ENCODE measurements around the gene PLA2G15.

The PLA2G15 gene

GRCh38 chr16:68290450-68290849, 45.3 kb downstream of the PLA2G15 start:
- no peak for FAIRE-seq
- DNase-seq (ENCODE audit: extremely low spot score, insufficient read length, low read depth), result no peak

DNA sequence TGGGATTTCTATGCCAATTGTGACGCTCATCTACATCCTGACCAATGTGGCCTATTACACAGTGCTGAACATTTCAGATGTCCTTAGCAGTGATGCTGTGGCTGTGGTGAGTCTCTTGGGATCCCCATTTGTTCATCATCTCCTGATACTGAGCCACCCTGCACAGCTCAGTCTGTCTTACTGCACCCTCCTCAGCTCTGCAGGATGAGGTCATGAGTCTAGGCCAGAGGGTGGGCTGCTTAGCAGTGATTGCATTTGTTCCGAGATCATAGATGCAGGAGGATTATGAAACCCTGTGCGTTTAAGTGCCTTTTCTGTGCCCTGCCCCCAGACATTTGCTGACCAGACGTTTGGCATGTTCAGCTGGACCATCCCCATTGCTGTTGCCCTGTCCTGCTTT, 46.1 kb downstream of the PLA2G15 start:
- DNase-seq (ENCODE audit: extremely low spot score, insufficient read length, low read depth), result no peak
- no peak for FAIRE-seq

DNA sequence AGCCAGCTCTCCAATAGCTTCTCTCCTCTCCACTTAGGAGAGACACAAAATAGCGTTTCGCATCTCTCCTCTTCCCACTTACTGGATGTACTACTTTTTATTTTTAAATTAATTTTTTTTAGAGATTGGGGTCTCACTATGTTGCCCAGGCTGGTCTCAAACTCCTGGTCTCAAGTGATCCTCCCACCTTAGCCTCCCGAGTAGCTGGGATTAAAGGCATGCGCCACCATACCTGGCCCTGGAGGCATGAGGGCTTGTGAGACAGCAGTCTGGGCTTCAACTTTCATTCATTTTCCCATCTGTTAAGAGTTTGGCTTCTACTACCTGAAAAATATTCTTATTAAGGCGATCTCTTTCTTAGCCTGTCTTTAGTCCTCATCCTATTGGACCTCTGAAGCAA, 47.3 kb downstream of the PLA2G15 start:
- DNase-seq (ENCODE audit: extremely low spot score, insufficient read length, low read depth), result no peak

GRCh38 chr16:68296291-68296690, 51.1 kb downstream of the PLA2G15 start:
- DNase-seq (ENCODE audit: extremely low spot score, insufficient read length, low read depth) (no peak), FAIRE-seq (no peak)

More for the DNA sequence above, 47.3 kb downstream of the PLA2G15 start:
- no peak for FAIRE-seq

DNA sequence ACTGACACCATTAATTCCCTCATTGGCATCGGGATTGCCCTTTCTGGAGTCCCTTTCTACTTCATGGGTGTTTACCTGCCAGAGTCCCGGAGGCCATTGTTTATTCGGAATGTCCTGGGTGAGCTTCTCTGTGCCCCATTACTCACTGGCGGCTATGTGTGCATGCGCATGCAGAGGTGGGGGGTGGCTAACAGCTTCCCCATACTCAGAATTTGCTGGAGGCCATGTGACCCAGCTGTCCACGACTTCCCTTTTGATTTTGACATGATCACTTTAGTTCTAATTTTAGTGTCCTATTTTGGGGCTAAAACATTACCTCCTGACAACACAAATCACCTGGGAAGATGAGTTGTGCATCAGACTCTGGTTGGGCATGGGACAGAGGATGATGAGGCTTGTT, 51.5 kb downstream of the PLA2G15 start:
- no peak for DNase-seq (ENCODE audit: extremely low spot score, insufficient read length, low read depth)
- no peak for FAIRE-seq

DNA sequence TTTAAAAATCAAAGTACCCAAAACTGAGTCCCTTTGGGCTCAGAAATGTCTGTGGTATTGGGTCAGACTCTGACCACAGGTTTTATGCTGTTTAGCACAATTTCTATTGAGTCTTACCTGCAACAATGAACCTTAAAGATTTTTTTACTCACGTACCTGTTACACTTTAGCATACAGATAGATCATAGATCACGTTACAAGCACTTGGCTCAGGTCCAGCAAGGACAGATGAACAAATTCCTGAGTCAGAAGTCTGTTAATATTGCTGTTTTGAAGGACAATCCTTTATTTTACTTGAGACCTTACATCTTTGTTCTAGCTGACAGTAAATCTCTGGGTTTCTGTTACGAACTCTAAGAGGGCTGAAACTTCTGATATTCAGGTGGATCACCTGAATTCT, 52.7 kb downstream of the PLA2G15 start:
- no peak for FAIRE-seq
- no peak for DNase-seq (ENCODE audit: extremely low spot score, insufficient read length, low read depth)

GRCh38 chr16:68298312-68298711, 53.1 kb downstream of the PLA2G15 start:
- DNase-seq (ENCODE audit: extremely low spot score, insufficient read length, low read depth) (no peak), FAIRE-seq (no peak)

GRCh38 chr16:68298907-68299561, 53.9 kb downstream of the PLA2G15 start:
- no peak for DNase-seq (ENCODE audit: extremely low spot score, insufficient read length, low read depth)
- no peak for FAIRE-seq

GRCh38 chr16:68299571-68300453, 54.6 kb downstream of the PLA2G15 start:
- FAIRE-seq, result no peak

DNA sequence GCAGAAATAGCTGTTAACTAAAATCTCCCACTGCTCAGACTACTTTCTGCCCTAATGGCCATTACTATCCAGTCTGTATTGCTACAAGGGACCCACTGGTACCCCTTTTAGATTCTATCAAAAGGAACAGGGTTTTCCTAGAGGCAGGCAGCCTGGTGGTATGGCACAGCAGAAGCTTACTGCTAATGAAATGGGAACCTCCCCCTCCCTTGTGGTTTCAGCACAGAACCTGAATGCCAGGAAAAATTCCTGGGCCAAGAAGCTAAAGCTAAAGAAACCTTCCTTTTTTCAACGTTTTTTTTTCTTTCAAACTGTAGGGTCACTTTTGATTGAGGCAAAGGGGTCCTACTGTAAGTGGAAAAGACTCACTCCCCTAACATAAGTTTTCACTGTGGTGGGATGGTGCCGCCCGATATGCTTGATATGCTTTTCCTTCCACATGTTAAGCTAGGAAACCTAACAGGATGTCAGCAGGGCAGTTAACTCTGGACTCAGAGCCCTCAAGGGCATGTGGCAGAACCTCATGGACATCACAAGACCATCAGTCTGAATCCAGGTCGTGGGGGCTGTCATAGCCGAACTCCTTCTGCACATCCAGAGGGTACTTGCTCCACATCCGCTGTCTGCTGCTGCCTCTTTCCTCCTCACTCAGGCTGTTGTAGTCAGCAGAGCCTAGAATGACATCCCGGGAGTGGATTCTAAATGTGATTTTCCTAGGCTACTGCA, 55.7 kb downstream of the PLA2G15 start:
- DNase-seq (ENCODE audit: extremely low spot score, insufficient read length, low read depth), result no peak
- FAIRE-seq, result no peak

More at GRCh38 chr16:68299571-68300453, 54.6 kb downstream of the PLA2G15 start:
- DNase-seq (ENCODE audit: extremely low spot score, insufficient read length, low read depth), result no peak

DNA sequence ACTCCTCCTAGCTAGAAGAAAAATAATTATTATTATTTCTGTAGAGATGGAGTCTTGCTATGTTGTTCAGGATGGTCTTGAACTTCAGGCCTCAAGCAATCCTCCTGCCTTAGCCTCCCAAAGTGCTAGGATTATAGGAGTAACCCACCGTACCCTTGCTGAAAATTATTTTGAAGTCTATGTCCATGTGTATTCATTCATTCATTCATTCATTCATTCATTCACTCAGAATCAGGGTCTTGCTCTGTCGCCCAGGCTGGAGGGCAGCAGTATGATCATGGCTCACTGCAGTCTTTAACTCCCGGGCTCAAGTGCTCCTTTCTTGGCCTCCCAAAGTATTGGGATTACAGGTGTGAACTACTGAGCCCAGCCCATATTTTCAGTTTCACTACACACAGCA, 61.5 kb downstream of the PLA2G15 start:
- DNase-seq (ENCODE audit: extremely low spot score, insufficient read length, low read depth) (no peak), FAIRE-seq (no peak)

- FAIRE-seq, result no peak
- no peak for DNase-seq (ENCODE audit: extremely low spot score, insufficient read length, low read depth)
These were observed 64.6 kb downstream of the PLA2G15 start for GRCh38 chr16:68309799-68310198.

DNA sequence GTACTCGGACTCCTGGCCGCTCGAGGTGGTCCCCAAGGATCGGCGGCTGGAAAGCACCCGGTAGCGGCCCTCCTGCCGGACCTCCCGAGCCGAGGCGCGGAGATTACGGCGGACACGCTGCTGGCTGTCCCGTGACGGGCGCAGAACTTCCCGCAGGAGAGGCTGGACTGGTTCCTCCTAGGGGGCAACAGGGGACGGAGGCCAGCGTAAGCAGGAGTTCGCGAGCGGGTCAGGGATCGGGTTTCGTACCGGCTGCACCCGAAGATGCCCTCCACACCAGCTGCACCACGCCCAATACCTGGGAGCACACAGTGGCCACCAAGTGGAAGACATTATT, 65.2 kb downstream of the PLA2G15 start:
- DNase-seq (ENCODE audit: extremely low spot score, insufficient read length, low read depth) (no peak), FAIRE-seq (no peak)

Measured in GM18507 (cell line).